ENCODE measurements around the gene ABR.

DNA sequence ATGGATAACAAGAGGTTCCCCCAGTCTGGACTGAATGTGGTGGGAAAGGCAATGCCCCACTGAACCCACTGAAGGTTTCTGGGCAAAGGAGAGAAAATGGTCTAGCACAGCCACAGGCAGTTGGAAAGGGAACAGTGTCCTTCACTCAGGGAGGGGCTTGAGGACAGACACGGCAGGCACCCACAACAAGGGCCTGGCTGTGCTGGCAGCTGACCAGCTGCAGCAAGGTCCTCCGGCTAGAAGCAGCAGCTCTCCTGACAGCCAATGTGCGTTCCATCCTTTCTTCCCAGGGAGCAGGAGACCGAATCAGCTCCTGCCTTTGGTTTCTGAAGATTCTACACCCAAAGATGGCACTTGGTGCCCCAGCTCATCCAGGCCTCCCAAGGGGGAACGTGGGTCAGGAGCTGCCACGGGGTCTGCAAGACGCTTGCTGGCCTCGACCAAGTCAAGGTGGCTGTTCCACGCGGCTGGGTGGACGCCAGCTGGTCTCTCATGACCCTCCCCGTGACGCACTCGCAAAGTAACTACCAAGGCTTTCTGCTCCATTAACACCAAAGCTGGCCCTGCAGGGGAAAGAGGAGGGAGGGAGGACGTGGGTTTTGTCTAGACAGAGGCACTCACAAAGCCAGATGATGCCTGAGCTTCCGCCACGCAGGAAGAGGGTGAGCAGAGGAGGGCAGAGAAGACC is 11.1 kb downstream of the ABR start:
- TF ChIP-seq, protein P1, sequence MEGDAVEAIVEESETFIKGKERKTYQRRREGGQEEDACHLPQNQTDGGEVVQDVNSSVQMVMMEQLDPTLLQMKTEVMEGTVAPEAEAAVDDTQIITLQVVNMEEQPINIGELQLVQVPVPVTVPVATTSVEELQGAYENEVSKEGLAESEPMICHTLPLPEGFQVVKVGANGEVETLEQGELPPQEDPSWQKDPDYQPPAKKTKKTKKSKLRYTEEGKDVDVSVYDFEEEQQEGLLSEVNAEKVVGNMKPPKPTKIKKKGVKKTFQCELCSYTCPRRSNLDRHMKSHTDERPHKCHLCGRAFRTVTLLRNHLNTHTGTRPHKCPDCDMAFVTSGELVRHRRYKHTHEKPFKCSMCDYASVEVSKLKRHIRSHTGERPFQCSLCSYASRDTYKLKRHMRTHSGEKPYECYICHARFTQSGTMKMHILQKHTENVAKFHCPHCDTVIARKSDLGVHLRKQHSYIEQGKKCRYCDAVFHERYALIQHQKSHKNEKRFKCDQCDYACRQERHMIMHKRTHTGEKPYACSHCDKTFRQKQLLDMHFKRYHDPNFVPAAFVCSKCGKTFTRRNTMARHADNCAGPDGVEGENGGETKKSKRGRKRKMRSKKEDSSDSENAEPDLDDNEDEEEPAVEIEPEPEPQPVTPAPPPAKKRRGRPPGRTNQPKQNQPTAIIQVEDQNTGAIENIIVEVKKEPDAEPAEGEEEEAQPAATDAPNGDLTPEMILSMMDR (IDR thresholded peaks at IDR 0.05; ENCODE audit: poor library complexity, severe bottlenecking): no peak
- TF ChIP-seq EP300 (conservative IDR thresholded peaks at IDR 0.05; ENCODE audit: poor library complexity, severe bottlenecking) (no peak), MXI1 (conservative IDR thresholded peaks at IDR 0.05; ENCODE audit: poor library complexity, severe bottlenecking) (no peak), RAD21 (conservative IDR thresholded peaks at IDR 0.05) (no peak), EZH2 (IDR thresholded peaks at IDR 0.05; ENCODE audit: borderline replicate concordance, insufficient read depth, low read length, poor library complexity, severe bottlenecking) (no peak), TAF1 (IDR thresholded peaks at IDR 0.05; ENCODE audit: low read depth) (no peak)
